Measurements from ENCODE around the gene ZNF574. TPM values are rescaled to one million over a fixed set of nuclear protein-coding genes. Genes with fewer than 3 reads are reported as not detected.
A peak's percentile ranks its signal among the peaks of the same experiment; 100 is the strongest.
"Not testable (repeated sequence)": the region's sequence is repeated elsewhere in the genome, so short reads cannot be mapped to it uniquely, and the experiment has no call there.

Gene ZNF574
- total and polyA plus RNA-seq, 2 donors from 2014 or later = 7.2 to 12.7 TPM

- H3K9ac ChIP-seq (ENCODE audit: low read length in 3 of 3); H3K9me3 ChIP-seq (ENCODE audit: control insufficient read depth in 2 of 3, insufficient read depth in 1 of 3, low read length in 3 of 3); FAIRE-seq; H3K27ac ChIP-seq (ENCODE audit: low read depth in 2 of 2, low read length in 2 of 2); H3K27me3 ChIP-seq (ENCODE audit: control insufficient read depth, insufficient read depth, low read length); intact Hi-C loops (cut with DNase I); H3K4me3 ChIP-seq (ENCODE audit: low read length in 3 of 3); H3K36me3 ChIP-seq (ENCODE audit: control insufficient read depth in 2 of 3, insufficient read depth in 3 of 3, low read length in 3 of 3); H3K4me1 ChIP-seq (ENCODE audit: control insufficient read depth in 2 of 3, insufficient read depth in 2 of 3, low read depth in 1 of 3, low read length in 3 of 3): not testable (repeated sequence)
- peak in 4 of 5 donors; percentile 21 to 79 (median 50) for DNase-seq
- TF ChIP-seq, protein P1, sequence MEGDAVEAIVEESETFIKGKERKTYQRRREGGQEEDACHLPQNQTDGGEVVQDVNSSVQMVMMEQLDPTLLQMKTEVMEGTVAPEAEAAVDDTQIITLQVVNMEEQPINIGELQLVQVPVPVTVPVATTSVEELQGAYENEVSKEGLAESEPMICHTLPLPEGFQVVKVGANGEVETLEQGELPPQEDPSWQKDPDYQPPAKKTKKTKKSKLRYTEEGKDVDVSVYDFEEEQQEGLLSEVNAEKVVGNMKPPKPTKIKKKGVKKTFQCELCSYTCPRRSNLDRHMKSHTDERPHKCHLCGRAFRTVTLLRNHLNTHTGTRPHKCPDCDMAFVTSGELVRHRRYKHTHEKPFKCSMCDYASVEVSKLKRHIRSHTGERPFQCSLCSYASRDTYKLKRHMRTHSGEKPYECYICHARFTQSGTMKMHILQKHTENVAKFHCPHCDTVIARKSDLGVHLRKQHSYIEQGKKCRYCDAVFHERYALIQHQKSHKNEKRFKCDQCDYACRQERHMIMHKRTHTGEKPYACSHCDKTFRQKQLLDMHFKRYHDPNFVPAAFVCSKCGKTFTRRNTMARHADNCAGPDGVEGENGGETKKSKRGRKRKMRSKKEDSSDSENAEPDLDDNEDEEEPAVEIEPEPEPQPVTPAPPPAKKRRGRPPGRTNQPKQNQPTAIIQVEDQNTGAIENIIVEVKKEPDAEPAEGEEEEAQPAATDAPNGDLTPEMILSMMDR (IDR thresholded peaks at IDR 0.05; ENCODE audit: borderline replicate concordance, extremely low read depth, insufficient read depth) = peak; percentile 71
Measured at GRCh38 chr19:42034640-42035391, 41.1 kb upstream of the ZNF574 start.

- Histone ChIP-seq H3K9ac (ENCODE audit: low read length in 3 of 3) (no peak overlapping the region), H3K9me3 (ENCODE audit: control insufficient read depth in 2 of 3, insufficient read depth in 1 of 3, low read length in 3 of 3) (no peaks in the 10 kb centered on the region), H3K27ac (ENCODE audit: low read depth in 2 of 2, low read length in 2 of 2) (no peak overlapping the region), H3K36me3 (ENCODE audit: control insufficient read depth in 2 of 3, insufficient read depth in 3 of 3, low read length in 3 of 3) (peaks cover 0 to 2% (median 0%) of the 10 kb centered on the region in 3 donors), H3K4me3 (ENCODE audit: low read length in 3 of 3) (no peak overlapping the region), H3K27me3 (ENCODE audit: control insufficient read depth, insufficient read depth, low read length) (no peaks in the 10 kb centered on the region), H3K4me1 (ENCODE audit: control insufficient read depth in 2 of 3, insufficient read depth in 2 of 3, low read depth in 1 of 3, low read length in 3 of 3) (no peaks in the 10 kb centered on the region)
- FAIRE-seq = no peak
- TF ChIP-seq, protein P1 (IDR thresholded peaks at IDR 0.05; ENCODE audit: borderline replicate concordance, extremely low read depth, insufficient read depth) = no peak
- DNase-seq = no peak
- intact Hi-C loops (cut with DNase I) = no loop called here
Measured at GRCh38 chr19:42037649-42038048, 38.3 kb upstream of the ZNF574 start.

DNA sequence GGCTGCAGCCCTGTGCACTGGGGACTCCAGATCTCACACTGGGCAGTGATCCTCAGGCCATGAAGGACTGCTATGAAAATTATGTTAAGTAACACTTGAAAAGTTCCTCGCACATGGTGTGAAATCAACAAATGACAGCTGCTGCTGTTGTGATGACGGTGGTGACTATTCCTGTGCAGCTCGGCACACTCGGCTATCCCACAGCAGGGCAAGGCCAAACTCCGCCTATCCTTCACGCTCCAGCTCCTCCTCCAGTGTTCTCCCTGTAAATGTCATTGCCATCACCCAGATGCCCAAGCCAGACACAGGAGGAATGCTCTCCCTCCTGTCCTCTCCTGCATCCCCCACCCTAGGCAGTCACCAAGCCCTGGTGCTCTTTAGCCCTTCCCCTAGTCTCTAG is 37.3 kb upstream of the ZNF574 start:
- no peaks in the 10 kb centered on the region for H3K9me3 ChIP-seq (ENCODE audit: control insufficient read depth in 2 of 3, insufficient read depth in 1 of 3, low read length in 3 of 3)
- H3K9ac ChIP-seq (ENCODE audit: low read length in 3 of 3) = no peak overlapping the region
- TF ChIP-seq, protein P1 (IDR thresholded peaks at IDR 0.05; ENCODE audit: borderline replicate concordance, extremely low read depth, insufficient read depth) = no peak
- peaks cover 0 to 2% (median 0%) of the 10 kb centered on the region in 3 donors for H3K36me3 ChIP-seq (ENCODE audit: control insufficient read depth in 2 of 3, insufficient read depth in 3 of 3, low read length in 3 of 3)
- H3K27me3 ChIP-seq (ENCODE audit: control insufficient read depth, insufficient read depth, low read length) = no peaks in the 10 kb centered on the region
- H3K27ac ChIP-seq (ENCODE audit: low read depth in 2 of 2, low read length in 2 of 2) = no peak overlapping the region
- DNase-seq = no peak
- intact Hi-C loops (cut with DNase I) = no loop called here
- no peak for FAIRE-seq
- H3K4me1 ChIP-seq (ENCODE audit: control insufficient read depth in 2 of 3, insufficient read depth in 2 of 3, low read depth in 1 of 3, low read length in 3 of 3) = no peaks in the 10 kb centered on the region
- H3K4me3 ChIP-seq (ENCODE audit: low read length in 3 of 3) = no peak overlapping the region
